GM18870 (cell line): ENCODE measurements around the gene HOOK1.
"Not testable (repeated sequence)": the region's sequence is repeated elsewhere in the genome, so short reads cannot be mapped to it uniquely, and the experiment has no call there.

ENCODE experiments used
- ATAC-seq: cut with Tn5 transposase; IDR thresholded peaks from one replicate; pipeline ENCODE4 v1.9.1; 2021; ENCODE audit warnings: moderate library complexity; ENCODE audit not compliant: unreplicated experiment

The HOOK1 gene

DNA sequence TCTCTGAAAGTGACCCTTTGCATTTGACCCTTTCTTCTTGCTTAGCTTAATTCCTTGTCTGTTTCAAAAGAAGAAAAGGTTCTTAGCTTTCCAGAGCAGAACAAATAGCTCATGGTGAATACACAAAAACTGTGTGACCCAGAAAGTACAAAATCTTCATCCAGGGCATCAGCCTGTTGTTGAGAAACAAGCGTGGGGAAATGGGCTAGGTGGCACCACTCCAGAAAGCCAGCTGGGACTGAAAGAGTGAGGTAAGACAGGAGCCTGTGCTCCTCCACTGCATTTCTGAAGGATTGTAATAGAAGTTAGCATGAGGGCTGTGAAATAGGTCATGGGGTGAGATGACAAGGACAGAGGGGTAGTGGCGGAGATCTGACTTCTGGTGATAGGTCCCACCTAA is 66.0 kb downstream of the HOOK1 start:
- ATAC-seq = no peak

- ATAC-seq = no peak
Observed at GRCh38 chr1:59885160-59885832, 70.5 kb downstream of the HOOK1 start.

- ATAC-seq = no peak
Observed at GRCh38 chr1:59892841-59893811, 78.4 kb downstream of the HOOK1 start.

GRCh38 chr1:59897165-59897564 is 82.4 kb downstream of the HOOK1 start:
- ATAC-seq = no peak

- ATAC-seq = no peak
Observed at GRCh38 chr1:59898927-59899326, 84.2 kb downstream of the HOOK1 start.

DNA sequence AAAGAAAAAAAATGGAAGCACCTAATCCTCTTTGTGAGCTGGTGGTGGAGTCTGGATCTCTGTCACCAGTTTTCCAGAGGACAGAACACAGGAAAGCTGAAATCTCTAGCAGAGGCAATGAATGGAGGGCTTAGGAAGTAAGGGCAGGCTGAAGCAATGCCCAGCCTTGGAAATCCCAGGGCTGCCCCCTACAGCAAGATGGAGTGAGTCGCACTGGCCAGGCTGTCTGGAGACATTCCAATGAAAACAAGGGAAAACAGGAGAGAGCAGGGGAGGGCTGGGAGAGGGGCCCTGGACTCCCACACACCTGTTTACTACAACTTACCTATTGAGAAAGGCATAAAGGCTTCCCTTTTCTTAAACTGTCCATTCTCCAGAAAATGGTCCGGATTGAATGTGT is 85.9 kb downstream of the HOOK1 start:
- no peak for ATAC-seq

DNA sequence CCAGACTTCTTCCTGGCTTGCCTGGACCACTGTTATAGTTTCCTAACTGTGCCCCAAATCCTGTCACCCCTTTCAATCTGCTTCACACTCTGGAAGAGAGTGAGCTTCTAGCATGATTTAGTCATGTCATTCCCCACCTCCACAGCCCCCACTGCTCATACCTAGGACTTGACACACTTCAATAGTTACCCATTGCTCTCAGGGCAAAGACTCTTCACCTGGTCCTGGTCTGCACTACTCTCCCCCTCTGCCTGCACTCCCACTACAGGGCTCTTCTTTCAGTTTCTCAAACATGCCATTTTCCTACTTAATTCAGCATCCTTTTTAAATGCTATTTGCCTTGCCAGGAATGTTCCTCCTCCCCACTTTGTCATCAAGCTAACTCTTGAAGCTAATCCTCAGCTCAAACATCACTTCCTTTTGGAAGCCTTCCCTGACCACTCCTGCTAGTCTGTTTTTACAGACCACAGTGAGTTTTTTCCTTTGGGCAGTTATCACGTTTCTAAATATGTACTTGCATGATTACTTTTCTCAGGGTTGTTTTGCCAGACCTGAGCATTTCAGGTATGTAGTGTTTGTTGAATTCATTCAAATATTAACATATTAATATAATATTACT is 87.1 kb downstream of the HOOK1 start:
- ATAC-seq = no peak

GRCh38 chr1:59903141-59903754 is 88.5 kb downstream of the HOOK1 start:
- ATAC-seq = peak; percentile 78

- ATAC-seq = no peak
Observed at GRCh38 chr1:59906931-59907330, 92.2 kb downstream of the HOOK1 start.

DNA sequence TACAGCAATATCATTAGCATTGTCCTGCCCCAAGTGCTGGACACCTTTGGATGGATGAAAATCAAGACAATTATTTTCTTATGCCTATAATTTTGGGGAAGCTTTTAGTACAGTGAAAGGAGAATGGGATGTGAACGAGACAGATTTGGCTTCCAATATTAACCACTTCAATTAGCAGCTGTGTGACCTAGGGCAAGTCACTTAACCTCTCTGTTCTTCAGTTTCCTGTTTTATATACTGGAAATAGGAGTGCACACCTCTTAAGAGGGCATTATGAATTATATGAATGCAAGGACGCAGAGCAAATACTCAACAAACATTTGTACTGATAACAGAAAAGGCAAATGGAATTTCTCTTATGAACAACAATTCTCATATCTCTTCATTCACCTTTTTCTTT is 93.3 kb downstream of the HOOK1 start:
- no peak for ATAC-seq

DNA sequence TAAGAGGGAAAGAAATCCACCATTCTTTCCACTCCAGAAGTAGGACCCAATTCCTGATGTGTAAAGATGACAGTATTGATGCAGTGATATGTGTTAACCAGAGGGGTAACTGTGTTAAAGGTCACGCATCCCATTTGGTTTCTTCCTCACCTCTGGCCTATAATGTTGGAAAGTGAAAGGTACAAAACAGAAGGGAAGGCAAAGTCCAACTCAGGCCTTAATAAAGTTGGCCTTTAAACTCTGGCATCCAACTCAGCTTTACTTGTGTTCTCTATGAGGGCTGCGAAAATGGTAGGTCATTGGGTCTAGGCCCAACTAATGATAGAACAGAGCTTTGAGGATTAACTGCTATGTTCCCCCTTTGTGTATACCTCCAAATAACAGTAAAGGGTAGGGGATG is 93.9 kb downstream of the HOOK1 start:
- ATAC-seq = no peak

- not testable (repeated sequence) for ATAC-seq
Observed at GRCh38 chr1:59914791-59915286, 100.1 kb downstream of the HOOK1 start.

DNA sequence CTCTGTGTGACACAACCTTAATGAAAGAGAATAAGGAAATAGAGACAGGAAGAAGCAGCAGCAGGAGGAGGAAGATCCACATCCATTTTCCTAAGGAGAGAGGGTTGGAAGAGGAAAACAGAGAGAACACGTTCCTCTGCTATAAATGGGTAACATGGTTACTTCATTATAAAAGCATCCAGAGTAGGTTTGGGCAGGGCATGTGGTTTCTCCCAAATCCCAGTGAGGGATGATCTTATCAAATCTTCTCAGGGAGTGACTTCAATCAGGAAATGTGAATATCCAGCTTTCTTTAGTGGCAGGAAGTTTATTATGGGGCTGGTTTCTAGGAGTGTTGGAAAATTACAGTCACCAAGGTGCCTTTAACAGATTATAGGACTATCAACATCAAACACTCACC is 100.8 kb downstream of the HOOK1 start:
- no peak for ATAC-seq

DNA sequence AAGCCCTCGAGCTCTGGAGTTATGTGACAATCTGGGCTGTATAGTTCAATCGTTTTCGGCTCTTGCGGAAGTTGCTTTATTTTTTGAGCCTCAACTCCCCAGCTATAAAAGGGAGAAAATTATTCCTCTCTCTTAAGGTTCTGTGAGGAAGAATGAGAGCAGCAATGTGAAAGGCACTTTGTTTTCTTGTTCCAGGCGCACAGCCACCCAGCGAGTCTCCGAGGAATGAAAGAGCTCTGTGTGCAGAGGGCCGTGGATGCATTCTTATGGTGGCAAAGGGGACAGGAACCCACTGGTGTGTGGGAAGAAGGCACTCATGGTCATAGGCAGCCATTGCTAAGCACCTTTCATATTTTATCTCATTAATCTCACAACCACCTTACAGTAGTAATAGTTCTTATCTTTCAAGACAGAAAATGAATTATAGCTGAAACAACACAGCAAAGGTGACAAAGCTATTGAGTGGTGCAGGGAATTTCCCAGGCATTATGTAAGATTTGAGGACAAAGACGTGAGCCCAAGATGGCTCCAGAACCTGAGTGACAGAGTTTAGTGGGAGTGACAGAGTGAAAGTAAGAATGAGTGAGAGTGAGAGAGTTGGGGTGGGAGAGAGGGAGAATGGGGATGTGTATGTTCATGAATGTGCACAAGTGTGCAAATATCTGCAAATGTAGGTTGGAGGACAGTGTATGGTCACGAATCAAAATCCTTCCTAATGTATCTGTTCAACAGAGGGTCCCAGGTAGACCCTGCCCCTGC is 102.5 kb downstream of the HOOK1 start:
- no peak for ATAC-seq

- ATAC-seq = no peak
Observed at GRCh38 chr1:59917785-59918180, 103.0 kb downstream of the HOOK1 start.

DNA sequence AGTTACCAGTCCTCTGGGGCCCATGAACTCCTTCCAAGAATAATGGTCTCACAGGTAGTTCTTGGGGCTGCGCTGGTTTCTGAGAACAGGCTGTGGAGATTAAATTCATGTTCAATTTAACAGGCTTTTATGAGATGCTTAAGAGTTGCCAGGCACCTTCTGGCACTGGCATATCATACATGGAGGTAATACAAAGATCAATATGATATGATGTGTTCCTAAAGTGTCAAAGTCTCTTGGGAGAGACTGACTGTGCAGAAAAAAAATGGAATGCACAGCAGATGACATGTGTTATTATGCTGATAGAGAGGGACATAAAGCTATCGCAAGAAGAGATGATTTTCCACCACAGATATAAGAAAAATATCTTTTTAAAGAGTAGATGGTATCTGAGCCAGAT is 105.0 kb downstream of the HOOK1 start:
- no peak for ATAC-seq

- not testable (repeated sequence) for ATAC-seq
Observed at GRCh38 chr1:59921258-59921899, 106.6 kb downstream of the HOOK1 start.

GRCh38 chr1:59924653-59925052 is 109.9 kb downstream of the HOOK1 start:
- ATAC-seq = no peak
